Right atrium auricular region (tissue), 2 donors: ENCODE measurements around the gene GDI2. TPM values are rescaled to one million over a fixed set of nuclear protein-coding genes. Genes with fewer than 3 reads are reported as not detected.

ENCODE experiments used
- DNase-seq: peaks from one replicate; pipeline ENCODE4 v3.0.0-alpha.2; 2019; ENCODE audit warnings: low spot score
- H3K27ac ChIP-seq, 2 donors: fragments of 200-600 bp; sonication (generic); 1 replicate in 1 of 2; 2 replicates in 1 of 2; pipeline ENCODE4 v1.5.1; 2016 to 2019
- H3K27me3 ChIP-seq, 2 donors: fragments of 200-600 bp; sonication (generic); one replicate each; pipeline versions ENCODE4 v1.5.1 to v1.6.0; 2017 to 2019
- H3K36me3 ChIP-seq: fragments of 200-600 bp; sonication (generic); one replicate; pipeline ENCODE4 v1.5.1; 2016
- H3K4me1 ChIP-seq, 2 donors: fragments of 200-600 bp; sonication (generic); one replicate each; pipeline versions ENCODE4 v1.5.1 to v1.6.0; 2017 to 2019
- H3K4me3 ChIP-seq, 2 donors: fragments of 200-600 bp; sonication (generic); 1 replicate in 1 of 2; 2 replicates in 1 of 2; pipeline ENCODE4 v1.5.1; 2017 to 2019; ENCODE audit warnings: mild to moderate bottlenecking in 1 of 2, moderate library complexity in 1 of 2
- H3K9me3 ChIP-seq, 2 donors: fragments of 200-600 bp; sonication (generic); one replicate each; pipeline ENCODE4 v1.5.1; 2019
- CTCF ChIP-seq, 2 donors: fragments of 200-600 bp; sonication (generic); IDR thresholded peaks; one replicate each; pipeline ENCODE4 v1.5.1; 2019; ENCODE audit warnings: antibody characterized with exemption in 2 of 2
- total RNA-seq, 2 donors: library from RNA; depleted of rRNA; stranded (reverse); fragments of >200 nt; gene quantifications; one replicate each; pipeline ENCODE4 v1.1.0, GENCODE V29; 2016

GDI2 gene
- total RNA-seq, 2 donors from 2014 or later: 117 to 124 TPM

DNA sequence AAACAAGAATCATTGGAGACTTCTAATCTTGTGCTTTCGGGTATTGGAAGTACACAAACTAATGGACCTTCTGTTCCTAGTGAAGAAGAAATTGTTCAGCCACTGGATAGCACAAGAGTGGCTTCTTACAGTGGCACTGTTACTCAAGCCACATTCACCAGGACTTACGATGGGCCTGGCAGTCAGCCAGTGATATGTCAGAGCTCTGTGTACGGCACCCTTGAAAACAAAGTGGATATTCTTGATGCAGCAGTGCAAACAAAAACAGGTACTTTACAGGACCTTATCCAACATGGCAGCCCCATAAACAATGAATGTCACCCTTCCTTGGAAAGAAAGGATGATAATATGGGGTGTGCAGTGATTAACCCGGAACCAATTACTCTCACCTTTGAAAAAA lies 67.0 kb downstream of the GDI2 start:
- Histone ChIP-seq H3K36me3 (peaks cover 43% of the 10 kb centered on the region), H3K4me3 (no peak overlapping the region), H3K27ac (no peak overlapping the region), H3K27me3 (no peaks in the 10 kb centered on the region), H3K4me1 (no peaks in the 10 kb centered on the region), H3K9me3 (no peaks in the 10 kb centered on the region)
- no peak for TF ChIP-seq CTCF (IDR thresholded peaks at IDR 0.05)
- no peak for DNase-seq

- TF ChIP-seq CTCF (IDR thresholded peaks at IDR 0.05): no peak
- H3K27me3 ChIP-seq: no peaks in the 10 kb centered on the region
- no peak overlapping the region for H3K27ac ChIP-seq
- H3K9me3 ChIP-seq: no peaks in the 10 kb centered on the region
- DNase-seq: no peak
- H3K4me3 ChIP-seq: no peak overlapping the region
- peaks cover 52% of the 10 kb centered on the region for H3K36me3 ChIP-seq
- no peaks in the 10 kb centered on the region for H3K4me1 ChIP-seq
Observed at GRCh38 chr10:5744849-5745248, 68.4 kb downstream of the GDI2 start.

GRCh38 chr10:5743736-5744135 lies 69.5 kb downstream of the GDI2 start:
- peaks cover 46% of the 10 kb centered on the region for H3K36me3 ChIP-seq
- H3K27me3 ChIP-seq: no peaks in the 10 kb centered on the region
- H3K27ac ChIP-seq: no peak overlapping the region
- no peak overlapping the region for H3K4me3 ChIP-seq
- H3K9me3 ChIP-seq: no peaks in the 10 kb centered on the region
- DNase-seq: no peak
- no peak for TF ChIP-seq CTCF (IDR thresholded peaks at IDR 0.05)
- H3K4me1 ChIP-seq: no peaks in the 10 kb centered on the region

DNA sequence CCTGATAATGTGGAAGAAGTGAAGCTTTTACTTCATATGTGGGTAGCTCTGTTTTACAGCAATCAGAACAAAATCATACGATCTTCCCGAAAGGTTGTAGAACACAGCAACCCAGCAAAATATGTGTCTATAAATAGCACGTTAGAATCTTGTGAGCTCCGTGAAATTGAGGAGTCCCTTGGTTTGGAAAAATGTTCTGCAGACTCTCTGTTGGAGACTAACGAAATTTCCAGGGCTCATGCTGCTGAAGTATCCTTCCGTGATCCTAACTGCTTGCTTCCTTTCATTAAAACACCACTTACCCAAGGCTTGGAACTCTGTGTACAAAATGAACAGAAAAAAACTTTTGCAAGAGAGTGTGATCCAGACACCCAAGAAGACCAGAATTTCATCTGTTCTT lies 71.1 kb downstream of the GDI2 start:
- H3K27ac ChIP-seq: no peak overlapping the region
- no peaks in the 10 kb centered on the region for H3K4me1 ChIP-seq
- no peak overlapping the region for H3K4me3 ChIP-seq
- no peaks in the 10 kb centered on the region for H3K9me3 ChIP-seq
- no peaks in the 10 kb centered on the region for H3K27me3 ChIP-seq
- TF ChIP-seq CTCF (IDR thresholded peaks at IDR 0.05): no peak
- H3K36me3 ChIP-seq: peaks cover 29% of the 10 kb centered on the region
- no peak for DNase-seq

DNA sequence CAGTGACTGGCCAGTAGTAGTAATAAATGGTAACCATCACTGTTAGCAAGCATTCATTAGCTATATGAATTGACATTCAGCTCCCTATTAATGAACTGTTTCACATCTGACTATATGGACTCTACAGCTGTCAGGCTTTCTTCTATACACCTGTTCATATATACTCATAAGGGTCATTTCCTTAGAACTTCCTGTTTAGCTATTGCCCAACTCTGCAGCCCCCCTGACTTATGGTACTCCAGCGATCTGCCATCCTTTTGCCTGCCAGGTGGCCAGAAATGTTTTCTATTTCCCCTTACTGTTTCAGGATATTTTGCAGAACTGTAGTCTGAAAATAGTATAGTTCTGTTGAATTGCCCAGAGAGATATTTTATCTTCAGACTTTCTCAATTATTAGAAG lies 72.0 kb downstream of the GDI2 start:
- H3K27ac ChIP-seq: no peak overlapping the region
- H3K36me3 ChIP-seq: peaks cover 21% of the 10 kb centered on the region
- no peak for DNase-seq
- no peak for TF ChIP-seq CTCF (IDR thresholded peaks at IDR 0.05)
- no peaks in the 10 kb centered on the region for H3K9me3 ChIP-seq
- H3K4me3 ChIP-seq: no peak overlapping the region
- H3K27me3 ChIP-seq: no peaks in the 10 kb centered on the region
- no peaks in the 10 kb centered on the region for H3K4me1 ChIP-seq

DNA sequence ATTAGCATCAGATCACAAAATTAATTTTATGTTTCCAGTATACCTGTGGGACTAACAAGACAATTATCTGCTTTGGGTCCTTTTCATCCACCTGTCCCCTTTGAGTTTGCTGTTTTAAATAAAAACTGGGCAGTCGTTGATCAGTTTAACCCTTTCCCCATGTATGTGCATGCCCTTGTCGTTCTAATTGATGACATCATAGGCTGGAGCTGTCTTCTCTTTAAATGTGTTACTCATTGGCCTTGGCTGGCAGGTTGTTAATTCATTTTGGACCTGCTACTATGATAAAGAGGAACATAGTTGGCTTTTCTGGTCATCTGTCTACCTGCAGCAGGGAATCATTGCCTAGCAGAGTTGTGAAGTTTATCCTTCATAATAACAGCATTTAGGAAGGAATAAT lies 74.8 kb downstream of the GDI2 start:
- Histone ChIP-seq H3K27ac (no peak overlapping the region), H3K9me3 (no peaks in the 10 kb centered on the region), H3K36me3 (peaks cover 12% of the 10 kb centered on the region), H3K4me3 (no peak overlapping the region), H3K4me1 (no peaks in the 10 kb centered on the region), H3K27me3 (no peaks in the 10 kb centered on the region)
- TF ChIP-seq CTCF (IDR thresholded peaks at IDR 0.05): no peak
- DNase-seq: no peak
